ENCODE data around the gene MYO5A.
"Not testable (repeated sequence)": the region's sequence is repeated elsewhere in the genome, so short reads cannot be mapped to it uniquely, and the experiment has no call there.

The MYO5A gene

GRCh38 chr15:52419494-52419893 is 109.2 kb downstream of the MYO5A start:
- DNase-seq (ENCODE audit: low read depth): no peak

GRCh38 chr15:52417957-52418356 is 110.7 kb downstream of the MYO5A start:
- no peak for DNase-seq (ENCODE audit: low read depth)

DNA sequence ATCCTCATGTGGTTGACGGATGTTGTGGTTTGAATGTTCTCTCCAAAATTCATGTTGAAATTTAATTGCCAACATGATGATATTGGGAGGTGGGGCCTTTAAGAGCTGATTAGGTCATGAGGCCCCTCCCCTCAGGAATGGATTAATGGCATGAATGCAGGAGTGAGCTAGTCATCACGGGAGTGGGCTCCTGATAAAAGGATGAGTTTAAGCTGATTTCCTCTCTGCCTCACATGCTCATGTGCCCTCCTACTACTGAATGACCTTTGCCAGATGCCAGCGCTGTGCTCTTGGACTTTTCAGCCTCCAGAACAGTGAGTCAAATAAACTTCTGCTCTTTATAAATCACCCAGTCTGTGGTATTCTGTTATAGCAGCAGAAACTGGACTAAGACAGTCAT is 111.2 kb downstream of the MYO5A start:
- DNase-seq (ENCODE audit: low read depth): peak; percentile 99

GRCh38 chr15:52416566-52416965 is 112.1 kb downstream of the MYO5A start:
- not testable (repeated sequence) for DNase-seq (ENCODE audit: low read depth)

GRCh38 chr15:52415628-52416027 is 113.1 kb downstream of the MYO5A start:
- DNase-seq (ENCODE audit: low read depth): no peak

GRCh38 chr15:52414936-52415335 is 113.7 kb downstream of the MYO5A start:
- no peak for DNase-seq (ENCODE audit: low read depth)

GRCh38 chr15:52408823-52409222 is 119.9 kb downstream of the MYO5A start:
- DNase-seq (ENCODE audit: low read depth): no peak

DNA sequence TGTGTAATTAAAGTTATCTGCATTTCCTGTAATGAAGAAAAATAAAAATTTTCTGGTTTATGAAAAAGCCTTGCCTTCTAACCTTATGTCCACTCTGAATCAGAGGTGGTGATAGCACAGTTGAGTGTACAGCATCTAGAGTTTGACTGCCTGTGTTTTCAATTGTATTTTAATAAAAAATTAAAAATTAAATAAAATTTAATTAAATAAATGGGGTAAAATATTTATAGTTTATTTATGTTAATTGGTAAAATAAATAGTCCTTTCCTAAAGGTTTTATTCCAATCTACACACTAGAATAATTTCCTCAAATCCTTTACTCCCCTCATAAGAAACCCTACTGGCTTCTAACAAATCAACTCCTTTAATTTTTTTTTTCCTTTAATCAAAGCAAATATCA is 121.3 kb downstream of the MYO5A start:
- DNase-seq (ENCODE audit: low read depth): no peak

DNA sequence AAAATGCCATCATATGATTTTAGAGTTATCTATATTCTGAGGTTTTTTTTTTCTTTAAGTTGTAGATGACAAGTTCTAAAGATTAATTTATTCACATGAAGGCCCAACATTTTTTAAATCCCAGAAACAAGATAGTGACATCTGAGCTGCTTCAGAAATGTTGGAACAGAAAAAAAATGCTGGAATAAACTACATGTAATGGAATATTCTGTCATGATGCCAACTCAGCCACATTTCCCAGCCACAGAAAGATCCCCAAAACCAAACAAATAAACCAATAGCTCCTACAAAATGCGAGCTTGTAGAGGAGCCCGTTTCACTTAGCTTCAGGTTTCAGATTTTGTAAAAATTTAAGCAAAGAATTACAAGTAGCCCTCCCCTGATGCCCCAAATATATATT is 122.1 kb downstream of the MYO5A start:
- no peak for DNase-seq (ENCODE audit: low read depth)

DNA sequence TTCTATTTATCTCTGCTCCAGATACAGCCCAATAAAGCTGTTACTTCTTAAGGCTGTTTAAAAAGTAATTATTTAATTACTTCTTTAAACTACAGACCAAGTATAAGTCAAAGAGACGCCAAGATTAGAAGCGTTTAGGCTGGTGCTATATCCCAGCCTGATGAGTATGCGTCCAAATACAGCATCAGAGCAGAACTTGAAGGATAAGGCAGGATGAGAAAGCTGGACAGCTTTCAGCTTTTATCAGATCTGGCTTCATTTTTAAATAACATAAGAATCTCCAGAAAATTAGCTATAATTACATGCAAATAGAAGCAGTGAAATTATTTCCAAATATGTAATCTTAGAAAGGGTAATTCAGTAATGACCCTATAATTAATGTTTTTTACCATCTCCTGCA is 122.8 kb downstream of the MYO5A start:
- DNase-seq (ENCODE audit: low read depth): no peak

DNA sequence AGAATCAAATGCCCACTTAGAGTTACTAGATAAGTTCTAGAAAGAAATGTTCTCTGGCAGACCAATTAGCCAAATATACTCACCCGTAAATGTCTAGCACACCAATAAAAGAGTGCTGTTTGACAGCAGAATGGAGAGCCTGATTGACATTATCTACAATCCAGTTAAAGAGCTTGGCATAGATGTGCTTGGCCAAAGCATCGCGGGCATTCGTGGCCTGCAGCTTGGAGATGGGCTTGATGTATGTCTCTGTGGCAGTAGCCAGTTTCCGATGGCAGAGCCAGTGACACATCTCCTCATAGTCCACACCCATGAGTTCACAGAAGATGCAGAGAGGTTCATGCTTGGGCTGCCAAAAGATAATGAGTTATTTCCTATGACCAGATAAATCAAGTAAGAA is 131.6 kb downstream of the MYO5A start:
- DNase-seq (ENCODE audit: low read depth): no peak

GRCh38 chr15:52394118-52394517 is 134.6 kb downstream of the MYO5A start:
- peak; percentile 53 for DNase-seq (ENCODE audit: low read depth)

- peak; percentile 46 for DNase-seq (ENCODE audit: low read depth)
Measured at GRCh38 chr15:52392008-52392687, 136.5 kb downstream of the MYO5A start.

DNA sequence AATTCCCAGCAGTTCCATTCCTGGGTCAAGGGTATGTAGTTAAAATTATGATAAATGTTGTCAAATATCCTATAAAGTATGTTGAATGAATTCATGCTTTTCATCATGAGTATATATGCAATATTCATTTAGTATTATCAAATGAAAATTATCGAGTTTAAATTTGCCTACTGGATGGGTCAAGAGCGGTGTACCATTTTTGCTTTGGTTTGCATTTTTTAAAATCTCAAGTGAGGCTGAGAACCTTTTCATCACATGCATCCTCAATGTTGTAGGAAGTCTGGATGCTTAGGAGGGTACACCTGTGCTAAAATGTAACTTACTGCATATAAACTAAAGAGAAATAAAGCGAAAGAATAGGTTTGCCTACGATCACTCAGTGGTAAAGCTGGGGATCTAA is 137.6 kb downstream of the MYO5A start:
- DNase-seq (ENCODE audit: low read depth): no peak

DNA sequence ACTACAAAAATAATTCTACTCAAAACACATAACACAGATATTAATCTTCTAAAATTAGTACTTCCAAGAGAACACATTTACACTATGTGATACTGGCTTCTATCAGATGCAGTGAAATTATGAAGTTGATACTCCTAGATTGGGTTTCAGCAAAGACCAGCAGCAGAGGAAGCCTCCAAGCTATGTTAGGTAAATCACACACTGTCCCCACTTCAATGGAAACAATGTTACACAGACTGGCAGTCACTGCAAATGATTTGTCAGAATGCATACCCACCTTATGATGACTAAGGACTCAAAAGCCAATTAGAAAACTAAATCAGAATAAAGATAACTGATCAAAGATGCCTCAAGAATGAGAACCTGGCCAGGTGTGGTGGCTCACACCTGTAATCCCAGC is 143.0 kb downstream of the MYO5A start:
- DNase-seq (ENCODE audit: low read depth): no peak

DNA sequence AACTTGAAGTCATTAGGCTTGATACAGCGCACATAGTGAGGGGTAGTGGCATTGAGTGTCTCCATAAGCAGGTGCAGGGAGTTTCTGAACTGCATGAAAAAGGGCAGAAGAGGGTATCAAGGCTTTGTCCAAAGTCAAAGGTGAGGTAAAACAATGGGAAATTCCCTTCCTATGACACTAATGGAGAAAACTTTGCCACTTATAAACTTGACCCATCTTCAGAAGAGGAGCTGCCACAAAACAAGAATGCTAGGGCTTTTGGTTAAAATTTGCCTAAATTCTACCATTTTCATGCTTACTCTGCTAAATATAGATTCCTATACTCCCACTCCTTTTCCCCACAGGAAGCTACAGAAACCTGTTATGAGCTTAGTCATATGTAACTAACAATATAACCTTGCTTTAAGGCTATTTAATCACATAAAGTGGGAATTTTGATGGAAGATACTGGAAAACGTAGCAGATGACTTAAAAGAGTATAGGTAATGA is 145.5 kb downstream of the MYO5A start:
- no peak for DNase-seq (ENCODE audit: low read depth)

- DNase-seq (ENCODE audit: low read depth): no peak
Measured at GRCh38 chr15:52382647-52383046, 146.0 kb downstream of the MYO5A start.

- DNase-seq (ENCODE audit: low read depth): no peak
Measured at GRCh38 chr15:52379395-52380106, 149.1 kb downstream of the MYO5A start.

DNA sequence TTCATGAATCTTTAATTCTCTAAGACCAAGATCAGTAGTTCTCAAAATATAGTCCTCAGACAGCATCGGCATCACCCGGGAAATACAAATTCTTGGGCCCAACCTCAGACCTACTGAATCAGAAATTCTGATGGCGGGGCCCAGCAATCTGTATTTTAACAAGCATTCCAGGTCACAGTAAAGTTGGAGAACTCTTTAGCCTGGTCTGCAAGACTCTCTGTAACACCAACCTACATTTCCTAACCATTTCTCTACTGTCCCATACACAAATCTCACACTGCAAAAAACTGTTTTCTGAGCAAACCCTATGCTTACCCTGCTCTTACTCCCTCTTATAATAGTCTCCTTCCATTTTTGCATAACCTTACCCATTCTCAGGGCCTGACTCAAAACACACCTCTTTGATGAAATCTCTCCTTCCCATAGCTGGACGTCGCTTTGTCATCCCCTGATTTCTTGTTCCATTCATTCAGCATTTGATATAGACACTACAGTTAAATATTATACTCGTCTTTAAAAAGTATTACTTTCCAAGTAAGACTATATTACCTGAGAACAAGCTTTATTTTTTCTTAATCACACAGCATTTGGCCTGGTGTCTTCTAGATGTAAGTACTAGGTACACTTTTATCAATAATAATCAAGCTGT is 149.8 kb downstream of the MYO5A start:
- DNase-seq (ENCODE audit: low read depth): no peak

GRCh38 chr15:52370010-52370409 is 158.7 kb downstream of the MYO5A start:
- no peak for DNase-seq (ENCODE audit: low read depth)

GRCh38 chr15:52369455-52369854 is 159.2 kb downstream of the MYO5A start:
- DNase-seq (ENCODE audit: low read depth): no peak

DNA sequence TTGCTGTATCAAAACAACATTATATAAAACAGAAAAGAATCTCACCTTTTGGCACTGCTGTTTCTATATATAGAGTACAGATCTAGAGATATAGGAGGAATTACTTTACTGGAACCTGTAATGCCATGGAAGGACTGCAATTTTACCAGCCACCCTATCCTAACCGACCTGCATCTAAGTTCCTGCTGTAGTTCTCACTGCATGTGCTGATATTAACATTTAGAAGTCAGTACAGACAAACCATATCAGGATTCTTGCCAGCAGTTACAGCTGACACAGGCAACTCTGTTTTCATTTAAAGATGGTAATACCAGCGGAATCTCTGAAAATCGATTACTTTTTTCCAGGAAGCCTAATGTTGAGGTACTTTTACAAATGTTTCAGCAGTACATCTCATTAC is 159.7 kb downstream of the MYO5A start:
- DNase-seq (ENCODE audit: low read depth): no peak

DNA sequence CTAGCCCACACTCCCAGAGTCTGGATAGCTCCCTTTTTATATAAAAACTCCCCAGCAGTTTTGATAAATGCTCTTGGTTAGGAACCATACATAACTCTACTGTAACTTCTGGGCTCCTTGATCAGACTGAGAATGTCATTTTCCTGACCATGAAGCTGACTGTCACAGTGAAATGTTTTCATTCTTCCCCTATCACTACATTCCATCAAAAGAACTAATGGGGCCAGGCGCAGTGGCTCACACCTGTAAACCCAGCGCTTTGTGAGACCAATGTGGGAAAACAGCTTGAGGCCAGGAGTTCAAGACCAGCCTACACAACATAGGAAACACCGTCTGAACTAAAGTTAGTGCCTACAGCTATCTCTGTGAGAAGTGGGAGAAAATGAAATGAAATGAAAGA is 160.3 kb downstream of the MYO5A start:
- no peak for DNase-seq (ENCODE audit: low read depth)

Data from amniotic epithelial cell (primary cell).